Measurements from ENCODE around the gene P3H3. TPM values are rescaled to one million over a fixed set of nuclear protein-coding genes. Genes with fewer than 3 reads are reported as not detected.

Gene P3H3
- total RNA-seq, 1 donor from 2014 or later = 86.5 TPM

GRCh38 chr12:6824085-6824775 is 4.0 kb upstream of the P3H3 start:
- no peaks in the 10 kb centered on the region for H3K27me3 Mint-ChIP-seq (ENCODE audit: unreplicated experiment)
- no peak for DNase-seq (ENCODE audit: extremely low spot score, unreplicated experiment)
- H3K4me1 Mint-ChIP-seq (ENCODE audit: unreplicated experiment) = peaks cover 59% of the 10 kb centered on the region
- H3K4me3 Mint-ChIP-seq (ENCODE audit: unreplicated experiment) = no peak overlapping the region
- H3K9me3 Mint-ChIP-seq (ENCODE audit: unreplicated experiment) = no peaks in the 10 kb centered on the region
- TF ChIP-seq, protein P1, sequence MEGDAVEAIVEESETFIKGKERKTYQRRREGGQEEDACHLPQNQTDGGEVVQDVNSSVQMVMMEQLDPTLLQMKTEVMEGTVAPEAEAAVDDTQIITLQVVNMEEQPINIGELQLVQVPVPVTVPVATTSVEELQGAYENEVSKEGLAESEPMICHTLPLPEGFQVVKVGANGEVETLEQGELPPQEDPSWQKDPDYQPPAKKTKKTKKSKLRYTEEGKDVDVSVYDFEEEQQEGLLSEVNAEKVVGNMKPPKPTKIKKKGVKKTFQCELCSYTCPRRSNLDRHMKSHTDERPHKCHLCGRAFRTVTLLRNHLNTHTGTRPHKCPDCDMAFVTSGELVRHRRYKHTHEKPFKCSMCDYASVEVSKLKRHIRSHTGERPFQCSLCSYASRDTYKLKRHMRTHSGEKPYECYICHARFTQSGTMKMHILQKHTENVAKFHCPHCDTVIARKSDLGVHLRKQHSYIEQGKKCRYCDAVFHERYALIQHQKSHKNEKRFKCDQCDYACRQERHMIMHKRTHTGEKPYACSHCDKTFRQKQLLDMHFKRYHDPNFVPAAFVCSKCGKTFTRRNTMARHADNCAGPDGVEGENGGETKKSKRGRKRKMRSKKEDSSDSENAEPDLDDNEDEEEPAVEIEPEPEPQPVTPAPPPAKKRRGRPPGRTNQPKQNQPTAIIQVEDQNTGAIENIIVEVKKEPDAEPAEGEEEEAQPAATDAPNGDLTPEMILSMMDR (IDR thresholded peaks at IDR 0.05) = no peak
- no peaks in the 10 kb centered on the region for H3K36me3 Mint-ChIP-seq (ENCODE audit: unreplicated experiment)
- H3K27ac Mint-ChIP-seq (ENCODE audit: unreplicated experiment) = peak overlapping the region; percentile 23

DNA sequence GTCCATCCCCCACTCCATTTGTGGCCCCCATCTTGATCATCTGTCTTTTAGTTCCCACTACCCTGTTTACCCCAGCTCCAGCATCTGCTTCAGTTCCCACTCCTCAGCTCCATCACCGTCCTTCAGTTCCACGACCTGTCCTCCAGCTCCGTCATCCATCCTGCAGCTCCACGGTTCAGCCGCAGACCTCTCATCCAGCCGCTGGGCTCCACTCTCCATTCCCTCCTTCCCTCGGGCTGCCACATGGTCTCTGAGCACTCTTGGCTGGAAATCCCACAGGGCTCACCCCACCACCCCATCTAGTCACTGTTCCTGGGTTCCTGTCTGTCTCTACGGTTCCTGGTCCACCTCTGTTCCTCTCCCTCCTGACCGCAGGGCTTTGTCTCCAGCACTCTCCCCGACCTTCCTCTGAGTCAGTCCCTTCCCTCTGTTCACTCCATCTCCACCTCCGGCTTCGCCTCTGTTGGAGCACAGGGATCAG is 3.3 kb upstream of the P3H3 start:
- TF ChIP-seq, protein P1 (IDR thresholded peaks at IDR 0.05) = no peak
- DNase-seq (ENCODE audit: extremely low spot score, unreplicated experiment) = no peak
- H3K4me3 Mint-ChIP-seq (ENCODE audit: unreplicated experiment) = no peak overlapping the region
- H3K27me3 Mint-ChIP-seq (ENCODE audit: unreplicated experiment) = no peaks in the 10 kb centered on the region
- peaks cover 57% of the 10 kb centered on the region for H3K4me1 Mint-ChIP-seq (ENCODE audit: unreplicated experiment)
- H3K27ac Mint-ChIP-seq (ENCODE audit: unreplicated experiment) = peak overlapping the region; percentile 73
- no peaks in the 10 kb centered on the region for H3K9me3 Mint-ChIP-seq (ENCODE audit: unreplicated experiment)
- H3K36me3 Mint-ChIP-seq (ENCODE audit: unreplicated experiment) = no peaks in the 10 kb centered on the region

- Mint-ChIP-seq H3K27ac (ENCODE audit: unreplicated experiment) (peak overlapping the region; percentile 73), H3K27me3 (ENCODE audit: unreplicated experiment) (no peaks in the 10 kb centered on the region), H3K4me1 (ENCODE audit: unreplicated experiment) (peaks cover 54% of the 10 kb centered on the region), H3K9me3 (ENCODE audit: unreplicated experiment) (no peaks in the 10 kb centered on the region), H3K36me3 (ENCODE audit: unreplicated experiment) (no peaks in the 10 kb centered on the region), H3K4me3 (ENCODE audit: unreplicated experiment) (peak overlapping the region; percentile 41)
- TF ChIP-seq, protein P1 (IDR thresholded peaks at IDR 0.05) = peak; percentile 96
- DNase-seq (ENCODE audit: extremely low spot score, unreplicated experiment) = peak; percentile 96
These were observed 2.6 kb upstream of the P3H3 start for GRCh38 chr12:6825398-6826124.

GRCh38 chr12:6826125-6826733 is 2.0 kb upstream of the P3H3 start:
- TF ChIP-seq, protein P1 (IDR thresholded peaks at IDR 0.05) = no peak
- no peaks in the 10 kb centered on the region for H3K9me3 Mint-ChIP-seq (ENCODE audit: unreplicated experiment)
- no peak overlapping the region for H3K4me3 Mint-ChIP-seq (ENCODE audit: unreplicated experiment)
- no peak for DNase-seq (ENCODE audit: extremely low spot score, unreplicated experiment)
- H3K4me1 Mint-ChIP-seq (ENCODE audit: unreplicated experiment) = peaks cover 48% of the 10 kb centered on the region
- no peaks in the 10 kb centered on the region for H3K27me3 Mint-ChIP-seq (ENCODE audit: unreplicated experiment)
- peaks cover 2% of the 10 kb centered on the region for H3K36me3 Mint-ChIP-seq (ENCODE audit: unreplicated experiment)
- H3K27ac Mint-ChIP-seq (ENCODE audit: unreplicated experiment) = no peak overlapping the region
